RWPE1 (cell line): ENCODE data around the gene CDH20.

Source experiments
- CTCF ChIA-PET: fragments of 350-600 bp; sonication (Branson Sonifier 250); formaldehyde crosslinking; extraction: SDS; loops from one replicate; lab custom pipeline; 2021; lab: Yijun Ruan, JAX
- POLR2A ChIA-PET: fragments of 400-600 bp; formaldehyde crosslinking; extraction: SDS; loops from one replicate; lab custom pipeline; 2020; ENCODE audit warnings: antibody characterized with exemption; ENCODE audit not compliant: low non-redundant PET; lab: Yijun Ruan, JAX
- DNase-seq: peaks from one replicate; pipeline ENCODE4 v3.0.0; 2012; ENCODE audit warnings: low spot score
- H3K27ac ChIP-seq: fragments of 450-650 bp; 2 replicates; pipeline ENCODE4 v1.5.1; 2017
- TF ChIP-seq, protein P1 (sequence below): fragments of 450-650 bp; conservative IDR thresholded peaks from 2 replicates; pipeline ENCODE4 v1.5.1; 2017; ENCODE audit warnings: low read depth, mild to moderate bottlenecking

CDH20 gene

DNA sequence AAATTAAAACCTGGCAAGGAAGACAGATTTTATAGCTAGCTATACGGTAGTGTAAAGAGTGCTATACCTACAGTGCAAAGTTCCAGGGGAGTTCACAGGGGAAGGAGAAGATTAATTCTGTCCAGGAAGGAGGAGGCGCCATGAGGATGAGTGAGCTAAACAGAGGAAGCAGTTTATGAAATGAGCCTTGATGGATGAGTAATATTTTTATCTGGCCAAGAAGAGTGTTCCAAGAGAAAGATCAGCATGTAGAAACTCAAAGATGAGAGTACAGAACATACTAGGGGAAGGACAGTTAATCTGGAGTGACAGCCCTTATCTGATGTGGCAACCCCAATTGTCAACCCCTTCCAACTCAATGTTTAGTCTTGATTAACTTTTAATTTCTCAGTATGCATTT, 54.8 kb downstream of the CDH20 start:
- CTCF ChIA-PET: no interaction called here
- TF ChIP-seq, protein P1, sequence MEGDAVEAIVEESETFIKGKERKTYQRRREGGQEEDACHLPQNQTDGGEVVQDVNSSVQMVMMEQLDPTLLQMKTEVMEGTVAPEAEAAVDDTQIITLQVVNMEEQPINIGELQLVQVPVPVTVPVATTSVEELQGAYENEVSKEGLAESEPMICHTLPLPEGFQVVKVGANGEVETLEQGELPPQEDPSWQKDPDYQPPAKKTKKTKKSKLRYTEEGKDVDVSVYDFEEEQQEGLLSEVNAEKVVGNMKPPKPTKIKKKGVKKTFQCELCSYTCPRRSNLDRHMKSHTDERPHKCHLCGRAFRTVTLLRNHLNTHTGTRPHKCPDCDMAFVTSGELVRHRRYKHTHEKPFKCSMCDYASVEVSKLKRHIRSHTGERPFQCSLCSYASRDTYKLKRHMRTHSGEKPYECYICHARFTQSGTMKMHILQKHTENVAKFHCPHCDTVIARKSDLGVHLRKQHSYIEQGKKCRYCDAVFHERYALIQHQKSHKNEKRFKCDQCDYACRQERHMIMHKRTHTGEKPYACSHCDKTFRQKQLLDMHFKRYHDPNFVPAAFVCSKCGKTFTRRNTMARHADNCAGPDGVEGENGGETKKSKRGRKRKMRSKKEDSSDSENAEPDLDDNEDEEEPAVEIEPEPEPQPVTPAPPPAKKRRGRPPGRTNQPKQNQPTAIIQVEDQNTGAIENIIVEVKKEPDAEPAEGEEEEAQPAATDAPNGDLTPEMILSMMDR: no peak
- no peak overlapping the region for H3K27ac ChIP-seq
- no peak for DNase-seq
- POLR2A ChIA-PET: no interaction called here

DNA sequence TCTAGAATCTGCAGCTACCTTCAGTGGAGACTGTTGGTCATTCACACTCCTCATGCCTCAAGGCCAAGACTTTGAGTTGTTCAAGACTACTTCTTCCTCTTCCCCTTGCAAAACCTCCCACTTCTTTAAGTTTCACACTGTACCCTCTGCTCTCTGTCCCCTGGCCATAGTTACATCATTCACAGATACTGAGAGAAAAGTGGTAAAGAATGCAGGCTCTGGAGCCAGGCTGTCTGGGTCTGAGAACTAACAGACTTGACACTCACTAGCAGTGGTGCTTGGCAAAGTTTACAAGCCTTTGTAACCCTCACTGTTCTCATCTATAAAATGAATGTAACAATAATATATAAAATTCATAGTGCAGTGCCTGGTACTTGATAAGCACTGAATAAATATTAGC, 61.8 kb downstream of the CDH20 start:
- POLR2A ChIA-PET: no interaction called here
- H3K27ac ChIP-seq: no peak overlapping the region
- DNase-seq: no peak
- TF ChIP-seq, protein P1: no peak
- CTCF ChIA-PET: no interaction called here

- POLR2A ChIA-PET: no interaction called here
- CTCF ChIA-PET: no interaction called here
Observed at GRCh38 chr18:61397222-61397621, 64.0 kb downstream of the CDH20 start.

GRCh38 chr18:61398961-61399705, 65.9 kb downstream of the CDH20 start:
- H3K27ac ChIP-seq: no peak overlapping the region
- POLR2A ChIA-PET: no interaction called here
- DNase-seq: no peak
- TF ChIP-seq, protein P1: no peak
- CTCF ChIA-PET: no interaction called here

More at GRCh38 chr18:61397222-61397621, 64.0 kb downstream of the CDH20 start:
- TF ChIP-seq, protein P1: no peak
- DNase-seq: no peak
- no peak overlapping the region for H3K27ac ChIP-seq

DNA sequence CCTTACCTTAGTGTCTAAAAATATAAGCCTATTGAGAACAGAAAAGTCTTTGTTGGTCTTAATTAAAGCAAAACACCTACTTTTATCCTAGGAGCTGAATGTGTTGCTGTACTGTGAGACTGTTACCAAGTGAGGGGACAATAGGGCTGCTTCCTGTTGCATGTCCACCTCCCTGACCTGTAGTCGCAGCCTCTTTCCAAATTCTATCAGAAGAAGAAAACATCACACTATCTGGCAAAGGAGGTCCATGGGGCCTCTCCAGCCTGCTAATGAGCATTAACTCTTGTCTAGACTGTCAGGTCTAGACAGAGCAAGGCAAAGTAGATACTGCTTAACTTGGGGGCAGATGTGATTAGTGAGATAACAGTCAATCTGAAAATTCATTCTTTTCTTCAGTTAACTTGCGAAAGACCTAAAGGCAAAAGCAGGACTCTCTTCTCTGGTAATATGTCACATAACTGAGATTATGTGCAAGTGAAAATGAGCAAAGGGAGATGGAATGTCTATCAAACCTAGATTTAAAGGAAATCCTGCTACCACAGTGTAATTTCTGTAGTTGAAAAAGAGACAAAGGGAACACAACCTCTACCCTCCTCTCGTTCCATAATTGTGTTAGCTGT, 66.9 kb downstream of the CDH20 start:
- no peak for DNase-seq
- TF ChIP-seq, protein P1: no peak
- POLR2A ChIA-PET: no interaction called here
- H3K27ac ChIP-seq: no peak overlapping the region
- CTCF ChIA-PET: no interaction called here

- ChIA-PET CTCF (no interaction called here), POLR2A (no interaction called here)
Observed at GRCh38 chr18:61400716-61401115, 67.5 kb downstream of the CDH20 start.

More at GRCh38 chr18:61400716-61401115, 67.5 kb downstream of the CDH20 start:
- DNase-seq: no peak
- TF ChIP-seq, protein P1: no peak
- H3K27ac ChIP-seq: no peak overlapping the region
